OCI-LY1 (cell line): ENCODE data around the gene CLEC7A.

Experiments
- H2AFZ ChIP-seq: fragments of 200-600 bp; sonication (generic), shearing (Covaris generic); 2 replicates; pipeline ENCODE4 v1.6.0; 2014; ENCODE audit warnings: antibody characterized with exemption, mild to moderate bottlenecking, low read length
- H3F3A ChIP-seq: fragments of 200-600 bp; sonication (generic), shearing (Covaris generic); 2 replicates; pipeline ENCODE4 v1.6.0; 2014; ENCODE audit warnings: mild to moderate bottlenecking, antibody characterized with exemption, low read length, moderate library complexity; ENCODE audit not compliant: insufficient read depth
- H3K27ac ChIP-seq: fragments of 200-600 bp; sonication (generic); 2 replicates; pipeline ENCODE4 v1.5.1; 2014; ENCODE audit warnings: low read length, mixed run types, mild to moderate bottlenecking, low read depth; ENCODE audit not compliant: poor library complexity, severe bottlenecking
- H3K27me3 ChIP-seq: fragments of 200-600 bp; sonication (generic); 2 replicates; pipeline ENCODE4 v1.6.0; 2014; ENCODE audit warnings: antibody characterized with exemption, mild to moderate bottlenecking, low read length, moderate library complexity; ENCODE audit not compliant: insufficient read depth
- H3K36me3 ChIP-seq: fragments of 200-600 bp; sonication (generic); 2 replicates; pipeline ENCODE4 v1.6.1; 2014; ENCODE audit warnings: mild to moderate bottlenecking, antibody characterized with exemption, low read length, moderate library complexity, mixed read lengths; ENCODE audit not compliant: insufficient read depth
- H3K4me1 ChIP-seq: fragments of 200-600 bp; sonication (generic); 2 replicates; pipeline ENCODE4 v1.5.1; 2014; ENCODE audit warnings: mild to moderate bottlenecking, low read length, moderate library complexity; ENCODE audit not compliant: insufficient read depth, severe bottlenecking
- H3K4me2 ChIP-seq: fragments of 200-600 bp; sonication (generic), shearing (Covaris generic); 2 replicates; pipeline ENCODE4 v1.6.1; 2014; ENCODE audit warnings: low read length
- H3K4me3 ChIP-seq: fragments of 200-600 bp; sonication (generic); 2 replicates; pipeline ENCODE4 v1.5.1; 2014; ENCODE audit warnings: low read length, low read depth, mild to moderate bottlenecking, mixed read lengths; ENCODE audit not compliant: poor library complexity, severe bottlenecking
- H3K79me2 ChIP-seq: fragments of 200-600 bp; shearing (Covaris generic); 2 replicates; pipeline ENCODE4 v1.6.1; 2016; ENCODE audit warnings: mixed run types, low read length, mixed read lengths; ENCODE audit not compliant: insufficient read depth
- H3K9ac ChIP-seq: fragments of 200-600 bp; sonication (generic), shearing (Covaris generic); 2 replicates; pipeline ENCODE4 v1.6.1; 2014; ENCODE audit warnings: mild to moderate bottlenecking, low read length, mixed read lengths
- H3K9me2 ChIP-seq: fragments of 200-600 bp; sonication (generic), shearing (Covaris generic); 2 replicates; pipeline ENCODE4 v1.6.1; 2014; ENCODE audit warnings: low read depth, mild to moderate bottlenecking, low read length, mixed read lengths
- H3K9me3 ChIP-seq: fragments of 200-600 bp; shearing (Covaris generic); 2 replicates; pipeline ENCODE4 v1.6.1; 2014; ENCODE audit warnings: low read length, mixed read lengths
- H4K20me1 ChIP-seq: fragments of 200-600 bp; sonication (generic), shearing (Covaris generic); 2 replicates; pipeline ENCODE4 v1.6.0; 2016; ENCODE audit warnings: mild to moderate bottlenecking, low read length; ENCODE audit not compliant: insufficient read depth
- EZH2 ChIP-seq: fragments of 200-600 bp; sonication (generic), shearing (Covaris generic); IDR thresholded peaks from 2 replicates; pipeline ENCODE4 v1.8.0; 2017; ENCODE audit warnings: borderline replicate concordance, mixed run types, mild to moderate bottlenecking, antibody characterized with exemption, low read length, moderate library complexity, mixed read lengths
- TF ChIP-seq, protein P1 (sequence below): fragments of 200-600 bp; sonication (generic), shearing (Covaris generic); IDR thresholded peaks from 2 replicates; pipeline ENCODE4 v1.5.1; 2017; ENCODE audit warnings: mild to moderate bottlenecking, antibody characterized with exemption, low read length, moderate library complexity, mixed read lengths

Gene CLEC7A

DNA sequence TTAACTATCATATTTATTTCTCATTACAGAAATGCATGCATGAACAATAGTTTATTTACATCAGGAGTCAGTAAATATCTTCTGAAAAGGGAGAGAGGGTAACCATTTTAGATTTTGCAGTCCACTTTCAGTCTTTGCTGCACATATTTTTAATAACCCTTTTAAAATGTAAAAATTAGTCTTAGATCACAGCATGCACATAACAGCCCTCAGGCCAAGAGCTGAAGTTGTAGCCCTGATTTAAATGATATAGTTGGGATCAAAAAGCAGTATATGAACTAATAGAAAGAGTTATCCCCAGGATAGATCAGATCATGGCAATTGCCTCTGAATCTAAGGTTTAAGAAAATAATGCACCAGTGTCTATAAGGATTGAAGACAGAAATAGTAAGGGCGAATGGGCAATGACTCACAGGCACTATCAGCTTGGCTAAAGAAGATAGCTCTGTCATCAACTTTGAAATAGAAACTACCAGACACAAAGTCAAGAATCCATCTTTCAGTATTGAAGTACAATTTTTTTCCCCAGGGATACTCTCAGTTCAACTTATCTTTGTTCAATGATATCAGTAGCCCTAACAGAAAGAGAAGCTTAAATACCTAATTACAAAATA, 13.1 kb upstream of the CLEC7A start:
- no peak overlapping the region for H3K27ac ChIP-seq

DNA sequence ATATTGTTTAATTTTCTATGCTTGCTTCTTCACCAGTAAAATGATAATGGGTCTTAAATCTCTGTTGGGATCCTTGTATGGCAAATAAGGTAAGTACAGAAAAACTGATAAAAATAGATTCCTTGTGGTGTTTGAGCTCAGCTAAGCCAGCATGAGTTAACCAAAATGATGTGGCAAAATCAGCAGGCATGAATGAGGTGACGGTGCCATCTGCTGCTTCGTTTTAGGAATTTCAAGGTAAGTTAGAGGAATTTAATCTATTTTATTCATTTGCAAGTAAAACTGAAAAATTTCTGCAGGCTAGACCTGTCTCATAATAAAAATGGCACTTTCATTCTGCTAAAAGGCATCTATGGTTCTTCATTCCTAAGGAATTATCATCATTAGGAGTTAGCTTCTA, 10.0 kb upstream of the CLEC7A start:
- Histone ChIP-seq H3K27ac (no peak overlapping the region), H3K9me3 (no peaks in the 10 kb centered on the region), H3F3A (no peaks in the 10 kb centered on the region), H3K4me2 (no peak overlapping the region), H3K36me3 (no peaks in the 10 kb centered on the region), H2AFZ (no peak overlapping the region), H4K20me1 (no peaks in the 10 kb centered on the region), H3K9me2 (no peaks in the 10 kb centered on the region), H3K4me3 (no peak overlapping the region), H3K27me3 (no peaks in the 10 kb centered on the region), H3K4me1 (no peaks in the 10 kb centered on the region), H3K9ac (no peak overlapping the region), H3K79me2 (no peaks in the 10 kb centered on the region)
- TF ChIP-seq, protein P1, sequence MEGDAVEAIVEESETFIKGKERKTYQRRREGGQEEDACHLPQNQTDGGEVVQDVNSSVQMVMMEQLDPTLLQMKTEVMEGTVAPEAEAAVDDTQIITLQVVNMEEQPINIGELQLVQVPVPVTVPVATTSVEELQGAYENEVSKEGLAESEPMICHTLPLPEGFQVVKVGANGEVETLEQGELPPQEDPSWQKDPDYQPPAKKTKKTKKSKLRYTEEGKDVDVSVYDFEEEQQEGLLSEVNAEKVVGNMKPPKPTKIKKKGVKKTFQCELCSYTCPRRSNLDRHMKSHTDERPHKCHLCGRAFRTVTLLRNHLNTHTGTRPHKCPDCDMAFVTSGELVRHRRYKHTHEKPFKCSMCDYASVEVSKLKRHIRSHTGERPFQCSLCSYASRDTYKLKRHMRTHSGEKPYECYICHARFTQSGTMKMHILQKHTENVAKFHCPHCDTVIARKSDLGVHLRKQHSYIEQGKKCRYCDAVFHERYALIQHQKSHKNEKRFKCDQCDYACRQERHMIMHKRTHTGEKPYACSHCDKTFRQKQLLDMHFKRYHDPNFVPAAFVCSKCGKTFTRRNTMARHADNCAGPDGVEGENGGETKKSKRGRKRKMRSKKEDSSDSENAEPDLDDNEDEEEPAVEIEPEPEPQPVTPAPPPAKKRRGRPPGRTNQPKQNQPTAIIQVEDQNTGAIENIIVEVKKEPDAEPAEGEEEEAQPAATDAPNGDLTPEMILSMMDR = peak; percentile 61
- no peak for TF ChIP-seq EZH2

More for the DNA sequence above, 13.1 kb upstream of the CLEC7A start:
- Histone ChIP-seq H3K9me2 (no peaks in the 10 kb centered on the region), H3K4me1 (no peaks in the 10 kb centered on the region), H3K4me3 (no peak overlapping the region), H3K9me3 (no peaks in the 10 kb centered on the region), H3K36me3 (no peaks in the 10 kb centered on the region), H4K20me1 (no peaks in the 10 kb centered on the region), H3K27me3 (no peaks in the 10 kb centered on the region), H3K79me2 (no peaks in the 10 kb centered on the region), H3F3A (no peaks in the 10 kb centered on the region), H2AFZ (no peak overlapping the region), H3K9ac (no peak overlapping the region), H3K4me2 (no peak overlapping the region)
- TF ChIP-seq, protein P1 = no peak
- no peak for TF ChIP-seq EZH2

DNA sequence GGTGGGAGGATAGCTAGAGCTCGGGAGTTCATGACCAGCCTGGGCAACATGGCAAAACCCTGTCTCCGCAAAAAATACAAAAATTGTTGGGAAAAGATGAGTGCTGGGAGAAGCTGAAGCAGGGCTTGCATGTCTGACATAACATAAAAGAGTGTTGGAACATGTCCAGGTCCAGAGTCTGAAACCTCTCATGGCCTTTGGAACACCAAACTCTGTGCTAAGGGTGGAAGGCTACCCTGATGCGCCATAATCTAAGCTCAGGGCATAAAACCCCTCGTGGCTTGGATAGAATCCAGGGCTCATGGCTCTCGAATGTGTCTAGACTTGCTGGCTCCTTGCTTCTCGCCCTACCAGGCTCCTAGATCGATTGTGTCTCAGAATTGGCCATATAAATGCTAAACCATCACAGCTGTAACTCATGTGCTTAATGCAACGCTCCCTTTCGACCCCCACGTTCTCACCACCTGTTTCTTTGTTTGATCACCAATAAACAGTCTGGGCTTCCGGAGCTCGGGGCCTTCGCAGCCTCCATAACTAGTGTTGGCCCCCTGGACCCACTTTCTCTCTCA, 6.7 kb upstream of the CLEC7A start:
- TF ChIP-seq EZH2 = no peak
- TF ChIP-seq, protein P1 = no peak
- Histone ChIP-seq H3K4me2 (no peak overlapping the region), H3K9me3 (no peaks in the 10 kb centered on the region), H3K79me2 (no peaks in the 10 kb centered on the region), H3K9me2 (no peaks in the 10 kb centered on the region), H4K20me1 (no peaks in the 10 kb centered on the region), H3K27ac (no peak overlapping the region), H3K36me3 (no peaks in the 10 kb centered on the region), H3K4me3 (no peak overlapping the region), H2AFZ (no peak overlapping the region), H3K27me3 (no peaks in the 10 kb centered on the region), H3K4me1 (no peaks in the 10 kb centered on the region), H3F3A (no peaks in the 10 kb centered on the region), H3K9ac (no peak overlapping the region)
